ENCODE data around the gene TRRAP. TPM values are rescaled to one million over a fixed set of nuclear protein-coding genes. Genes with fewer than 3 reads are reported as not detected.

The TRRAP gene
- total RNA-seq, 6 donors from 2014 or later: 29.1 to 53.4 (median 37.5) TPM

DNA sequence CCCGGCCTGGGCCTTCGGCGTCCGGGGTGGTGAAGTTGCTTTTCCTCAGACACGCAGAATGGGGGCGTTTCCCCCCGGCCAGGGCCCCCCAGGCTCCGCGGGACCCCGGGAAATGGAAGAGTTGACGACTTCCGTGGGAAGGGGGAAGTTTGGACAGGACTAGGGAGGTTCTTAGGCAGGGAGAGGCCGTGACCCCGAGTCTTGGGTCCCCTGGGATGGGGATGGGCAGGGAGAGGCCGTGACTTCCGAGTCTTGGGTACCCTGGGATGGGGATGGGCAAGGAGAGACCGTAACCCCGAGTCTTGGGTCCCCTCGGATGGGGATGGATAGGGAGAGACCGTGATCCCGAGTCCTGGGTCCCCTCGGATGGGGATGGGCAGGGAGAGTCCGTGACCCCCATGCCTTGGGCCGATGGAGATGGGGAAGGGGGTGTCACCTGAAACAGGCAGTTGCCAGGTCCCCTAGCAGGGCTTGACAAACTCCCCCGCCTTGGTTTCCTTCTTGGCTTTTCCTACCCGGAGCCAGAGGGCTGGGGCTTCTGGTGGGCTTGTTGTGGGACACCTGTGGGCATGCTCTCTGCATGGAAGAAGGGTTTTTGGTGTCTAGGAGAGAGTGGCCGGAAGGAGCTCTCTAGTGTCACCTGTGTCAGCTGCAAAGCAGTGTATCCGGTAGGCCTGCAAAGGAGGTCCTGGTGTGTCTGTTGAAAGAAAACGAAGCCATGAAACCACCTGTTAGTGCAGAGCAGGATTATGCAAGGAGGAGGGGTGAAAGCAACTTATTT lies 1.1 kb downstream of the TRRAP start:
- peak; percentile 25 to 83 for ATAC-seq (ENCODE audit: low FRiP score in 2 of 2)
- TF ChIP-seq EP300 (IDR thresholded peaks at IDR 0.05): no peak
- TF ChIP-seq, protein P1, sequence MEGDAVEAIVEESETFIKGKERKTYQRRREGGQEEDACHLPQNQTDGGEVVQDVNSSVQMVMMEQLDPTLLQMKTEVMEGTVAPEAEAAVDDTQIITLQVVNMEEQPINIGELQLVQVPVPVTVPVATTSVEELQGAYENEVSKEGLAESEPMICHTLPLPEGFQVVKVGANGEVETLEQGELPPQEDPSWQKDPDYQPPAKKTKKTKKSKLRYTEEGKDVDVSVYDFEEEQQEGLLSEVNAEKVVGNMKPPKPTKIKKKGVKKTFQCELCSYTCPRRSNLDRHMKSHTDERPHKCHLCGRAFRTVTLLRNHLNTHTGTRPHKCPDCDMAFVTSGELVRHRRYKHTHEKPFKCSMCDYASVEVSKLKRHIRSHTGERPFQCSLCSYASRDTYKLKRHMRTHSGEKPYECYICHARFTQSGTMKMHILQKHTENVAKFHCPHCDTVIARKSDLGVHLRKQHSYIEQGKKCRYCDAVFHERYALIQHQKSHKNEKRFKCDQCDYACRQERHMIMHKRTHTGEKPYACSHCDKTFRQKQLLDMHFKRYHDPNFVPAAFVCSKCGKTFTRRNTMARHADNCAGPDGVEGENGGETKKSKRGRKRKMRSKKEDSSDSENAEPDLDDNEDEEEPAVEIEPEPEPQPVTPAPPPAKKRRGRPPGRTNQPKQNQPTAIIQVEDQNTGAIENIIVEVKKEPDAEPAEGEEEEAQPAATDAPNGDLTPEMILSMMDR (IDR thresholded peaks at IDR 0.05): peak in 1 of 6 experiments; percentile 4
- DNase-seq: peak in 1 of 2 donors; percentile 45
- Histone ChIP-seq H3K4me3 (peak overlapping the region; percentile 90 to 100 (median 98)), H3K9me3 (no peaks in the 10 kb centered on the region), H3K27me3 (no peaks in the 10 kb centered on the region), H3K27ac (peak overlapping the region; percentile 95 to 99 (median 96)), H3K36me3 (peaks cover 4 to 37% (median 24%) of the 10 kb centered on the region in 4 donors), H3K4me1 (peaks cover 13 to 25% (median 15%) of the 10 kb centered on the region in 4 donors)
- WGBS, 2 donors: 1 to 2% methylated on average over 14 to 28 of the region's 29 CpGs

DNA sequence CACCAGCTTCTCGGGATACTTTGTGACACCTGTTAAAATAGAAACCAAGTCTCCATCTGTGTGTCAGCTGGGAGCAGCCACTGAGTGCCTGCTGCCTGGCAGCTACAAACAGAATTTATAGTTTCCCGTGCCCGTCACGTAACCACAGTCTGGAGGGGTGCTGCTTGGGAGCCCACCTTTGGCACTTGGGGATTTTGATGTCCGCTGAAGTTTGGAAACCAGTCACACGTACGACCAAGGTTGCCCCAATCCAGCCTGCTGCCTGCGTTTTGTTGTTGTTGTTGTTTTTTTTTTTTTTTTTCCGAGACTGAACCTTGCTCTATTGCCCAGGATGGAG lies 1.6 kb downstream of the TRRAP start:
- Histone ChIP-seq H3K27me3 (no peaks in the 10 kb centered on the region), H3K36me3 (peaks cover 10 to 42% (median 29%) of the 10 kb centered on the region in 4 donors), H3K4me3 (peak overlapping the region in 3 of 4 donors; percentile 90 to 100 (median 99)), H3K9me3 (no peaks in the 10 kb centered on the region), H3K27ac (peak overlapping the region in 3 of 4 donors; percentile 95 to 99 (median 98)), H3K4me1 (peaks cover 13 to 25% (median 15%) of the 10 kb centered on the region in 4 donors)
- DNase-seq (no peak), ATAC-seq (ENCODE audit: low FRiP score in 2 of 2) (no peak)
- 42 to 60% methylated on average over 9 of the region's 9 CpGs for WGBS, 2 donors
- TF ChIP-seq POLR2A (IDR thresholded peaks at IDR 0.05) (no peak), POLR2AphosphoS5 (IDR thresholded peaks at IDR 0.05) (no peak), EP300 (IDR thresholded peaks at IDR 0.05) (no peak)
- TF ChIP-seq, protein P1 (IDR thresholded peaks at IDR 0.05): no peak

DNA sequence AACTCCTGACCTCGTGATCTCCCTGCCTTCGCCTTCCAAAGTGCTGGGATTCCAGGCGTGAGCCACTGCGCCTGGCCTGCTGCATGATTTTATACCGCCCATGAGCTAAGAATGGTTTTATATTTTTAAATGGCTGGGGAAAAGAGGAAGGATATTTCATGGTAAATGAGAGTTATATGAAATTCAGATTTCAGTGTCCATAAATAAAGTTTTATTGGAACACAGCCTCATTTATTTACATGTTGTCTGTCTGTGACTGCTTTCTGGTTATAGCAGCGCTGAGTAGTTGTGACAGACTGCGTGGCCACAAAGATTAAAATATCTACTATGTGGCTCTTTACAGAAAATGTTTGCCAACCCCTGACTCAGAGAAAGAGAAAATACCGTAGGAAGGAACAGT lies 2.2 kb downstream of the TRRAP start:
- 90 to 97% methylated on average over 8 of the region's 8 CpGs for WGBS, 2 donors
- Histone ChIP-seq H3K27me3 (no peaks in the 10 kb centered on the region), H3K4me3 (no peak overlapping the region), H3K4me1 (peaks cover 13 to 25% (median 15%) of the 10 kb centered on the region in 4 donors), H3K9me3 (no peaks in the 10 kb centered on the region), H3K27ac (no peak overlapping the region), H3K36me3 (peaks cover 11 to 45% (median 32%) of the 10 kb centered on the region in 4 donors)
- DNase-seq (no peak), ATAC-seq (ENCODE audit: low FRiP score in 2 of 2) (no peak)
- TF ChIP-seq EP300 (IDR thresholded peaks at IDR 0.05): no peak
- TF ChIP-seq POLR2A (IDR thresholded peaks at IDR 0.05): no peak
- no peak for TF ChIP-seq POLR2AphosphoS5 (IDR thresholded peaks at IDR 0.05)
- TF ChIP-seq, protein P1 (IDR thresholded peaks at IDR 0.05): no peak

DNA sequence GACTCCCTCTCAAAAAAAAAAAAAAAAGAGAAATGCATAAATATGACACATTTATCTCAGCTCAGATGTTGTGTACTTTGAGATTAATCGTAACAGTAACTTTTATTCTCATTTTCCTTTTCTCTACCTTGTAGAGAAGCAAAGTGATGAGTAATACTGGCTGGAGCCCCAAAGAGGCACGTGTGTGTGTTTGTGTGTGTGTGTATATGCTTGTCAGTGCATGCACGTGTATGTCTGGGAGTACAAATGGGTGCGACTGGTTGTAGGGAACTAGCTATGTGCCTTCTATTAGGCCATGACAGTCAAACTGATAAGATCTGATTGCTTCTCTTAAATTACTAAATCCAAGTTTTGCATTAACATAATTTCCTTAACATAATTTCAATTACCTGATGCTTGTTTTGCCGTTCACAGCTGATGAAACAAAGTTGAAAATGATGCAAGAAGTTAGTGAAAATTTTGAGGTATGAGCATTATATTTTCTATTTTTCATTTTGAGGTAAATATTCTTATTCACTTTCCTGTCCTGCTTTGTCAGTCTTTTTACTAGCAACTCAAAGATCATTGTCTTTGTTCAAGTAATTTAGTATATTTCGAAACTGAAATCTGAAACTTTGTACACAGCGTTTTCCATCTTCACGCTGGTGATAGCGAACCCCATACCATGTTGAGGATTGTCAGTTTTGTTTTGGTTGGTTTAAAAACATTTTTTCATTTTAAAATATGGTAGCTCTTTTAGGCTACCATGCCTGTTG lies 3.4 kb downstream of the TRRAP start:
- Histone ChIP-seq H3K36me3 (peaks cover 11 to 50% (median 35%) of the 10 kb centered on the region in 4 donors), H3K4me1 (peaks cover 13 to 25% (median 15%) of the 10 kb centered on the region in 4 donors), H3K27me3 (no peaks in the 10 kb centered on the region), H3K27ac (no peak overlapping the region), H3K9me3 (no peaks in the 10 kb centered on the region), H3K4me3 (no peak overlapping the region)
- WGBS, 2 donors: 88 to 90% methylated on average over 9 of the region's 9 CpGs
- no peak for ATAC-seq (ENCODE audit: low FRiP score in 2 of 2)
- TF ChIP-seq EP300 (IDR thresholded peaks at IDR 0.05) (no peak), POLR2AphosphoS5 (IDR thresholded peaks at IDR 0.05) (no peak), POLR2A (IDR thresholded peaks at IDR 0.05) (no peak)
- TF ChIP-seq, protein P1 (IDR thresholded peaks at IDR 0.05): no peak
- DNase-seq: no peak

Measured in upper lobe of left lung (tissue), 6 donors.